Middle frontal gyrus (tissue), 1 donor: ENCODE data around the gene MYOT.
"Not testable (repeated sequence)": the region's sequence is repeated elsewhere in the genome, so short reads cannot be mapped to it uniquely, and the experiment has no call there.

Experiments used
- DNase-seq: peaks from one replicate; pipeline ENCODE4 v3.0.0-alpha.2; 2015; ENCODE audit warnings: low spot score; ENCODE audit errors: extremely low spot score

MYOT gene

GRCh38 chr5:137853165-137853564, 14.5 kb upstream of the MYOT start:
- DNase-seq: not testable (repeated sequence)

GRCh38 chr5:137856201-137856600, 11.5 kb upstream of the MYOT start:
- DNase-seq: no peak

- no peak for DNase-seq
These were observed 10.5 kb upstream of the MYOT start for GRCh38 chr5:137856916-137857862.

GRCh38 chr5:137858223-137858916, 9.3 kb upstream of the MYOT start:
- DNase-seq: no peak

- no peak for DNase-seq
These were observed 8.7 kb upstream of the MYOT start for GRCh38 chr5:137858954-137859353.

GRCh38 chr5:137862251-137862650, 5.4 kb upstream of the MYOT start:
- no peak for DNase-seq

- not testable (repeated sequence) for DNase-seq
These were observed 4.0 kb upstream of the MYOT start for GRCh38 chr5:137863653-137864052.

GRCh38 chr5:137866541-137867388, 895 bp upstream of the MYOT start:
- no peak for DNase-seq

- DNase-seq: no peak
These were observed 3.1 kb downstream of the MYOT start for GRCh38 chr5:137870647-137871339.

GRCh38 chr5:137871571-137871970, 3.9 kb downstream of the MYOT start:
- no peak for DNase-seq

- DNase-seq: no peak
These were observed 4.8 kb downstream of the MYOT start for GRCh38 chr5:137872466-137872865.

- no peak for DNase-seq
These were observed 8.4 kb downstream of the MYOT start for GRCh38 chr5:137876101-137876500.

- DNase-seq: peak; percentile 55
These were observed 12.7 kb downstream of the MYOT start for GRCh38 chr5:137880313-137880712.

- peak; percentile 44 for DNase-seq
These were observed 20.2 kb downstream of the MYOT start for GRCh38 chr5:137887831-137888230.

GRCh38 chr5:137888466-137888862, 20.8 kb downstream of the MYOT start:
- DNase-seq: no peak

GRCh38 chr5:137888863-137889759, 21.5 kb downstream of the MYOT start, which contains the start of gene PKD2L2:
Gene PKD2L2 (plus strand): TSS chr5:137889457. CDS start chr5:137889492, 35 bp downstream.
- peak; percentile 74 for DNase-seq

GRCh38 chr5:137890845-137891244, 23.2 kb downstream of the MYOT start:
- DNase-seq: no peak

- DNase-seq: no peak
These were observed 24.2 kb downstream of the MYOT start for GRCh38 chr5:137891849-137892248.

- no peak for DNase-seq
These were observed 26.9 kb downstream of the MYOT start for GRCh38 chr5:137894586-137894985.

GRCh38 chr5:137896560-137896959, 28.9 kb downstream of the MYOT start:
- no peak for DNase-seq
